B cell (primary cell): ENCODE results near the gene CBX2.

Source experiments
- CTCF ChIP-seq: fragments of 200-600 bp; IDR thresholded peaks from one replicate; pipeline ENCODE4 v1.8.0; 2022; ENCODE audit warnings: antibody characterized with exemption, mild to moderate bottlenecking
- EZH2 ChIP-seq: IDR thresholded peaks from 2 replicates; pipeline ENCODE4 v1.6.1; 2012; ENCODE audit warnings: borderline replicate concordance, low read depth, mild to moderate bottlenecking, moderate library complexity, low read length; ENCODE audit not compliant: insufficient read depth, poor library complexity, severe bottlenecking

GRCh38 chr17:79735096-79735495 lies 42.9 kb upstream of the CBX2 start:
- TF ChIP-seq CTCF (no peak), EZH2 (no peak)
